Raji (cell line): Measurements from ENCODE around the gene TMBIM6.

Experiments used
- POLR2A ChIP-seq: IDR thresholded peaks from 2 replicates; pipeline ENCODE4 v1.6.1; 2011; ENCODE audit warnings: low read depth, low read length, control low read depth; ENCODE audit not compliant: insufficient read depth

The TMBIM6 gene

GRCh38 chr12:49764126-49764525, 22.8 kb downstream of the TMBIM6 start:
- TF ChIP-seq POLR2A, result no peak

DNA sequence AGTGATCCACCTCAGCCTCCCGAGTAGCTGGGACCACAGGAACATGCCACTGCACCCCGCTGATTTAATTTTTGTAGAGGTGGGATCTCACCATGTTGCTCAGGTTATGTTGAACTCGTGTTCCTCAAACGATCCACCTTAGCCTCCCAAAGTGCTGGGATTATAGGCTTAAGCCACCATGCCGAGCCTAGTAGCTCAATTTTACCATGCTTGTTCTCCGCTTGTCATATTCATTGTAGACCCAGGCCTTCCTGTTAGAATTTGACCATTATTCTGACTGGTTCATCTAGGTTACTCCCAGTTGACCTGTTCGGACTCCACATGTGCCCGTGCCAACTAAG, 24.7 kb downstream of the TMBIM6 start:
- no peak for TF ChIP-seq POLR2A

DNA sequence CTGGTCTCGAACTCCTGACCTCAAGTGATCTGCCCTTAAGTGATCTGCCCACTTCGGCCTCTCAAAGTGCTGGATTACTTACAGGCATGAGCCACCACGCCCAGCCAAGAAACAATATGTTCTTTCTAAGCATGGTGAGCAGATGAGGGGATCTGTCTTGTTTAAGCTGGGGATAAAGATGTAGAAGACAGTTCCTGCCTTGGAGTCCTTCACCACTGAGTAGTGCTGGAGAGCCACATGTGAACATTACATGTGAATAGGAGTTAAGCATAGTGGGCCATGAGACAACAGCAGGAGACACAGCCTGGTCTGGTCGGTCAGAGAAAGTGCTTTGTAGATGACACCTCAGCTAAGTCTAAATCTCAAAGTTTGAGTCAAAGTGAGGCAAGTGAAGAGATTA, 26.0 kb downstream of the TMBIM6 start:
- no peak for TF ChIP-seq POLR2A

- no peak for TF ChIP-seq POLR2A
Measured at GRCh38 chr12:49776413-49776812, 35.1 kb downstream of the TMBIM6 start.

GRCh38 chr12:49776858-49777257, 35.5 kb downstream of the TMBIM6 start:
- no peak for TF ChIP-seq POLR2A

- no peak for TF ChIP-seq POLR2A
Measured at GRCh38 chr12:49777341-49777740, 36.0 kb downstream of the TMBIM6 start.

DNA sequence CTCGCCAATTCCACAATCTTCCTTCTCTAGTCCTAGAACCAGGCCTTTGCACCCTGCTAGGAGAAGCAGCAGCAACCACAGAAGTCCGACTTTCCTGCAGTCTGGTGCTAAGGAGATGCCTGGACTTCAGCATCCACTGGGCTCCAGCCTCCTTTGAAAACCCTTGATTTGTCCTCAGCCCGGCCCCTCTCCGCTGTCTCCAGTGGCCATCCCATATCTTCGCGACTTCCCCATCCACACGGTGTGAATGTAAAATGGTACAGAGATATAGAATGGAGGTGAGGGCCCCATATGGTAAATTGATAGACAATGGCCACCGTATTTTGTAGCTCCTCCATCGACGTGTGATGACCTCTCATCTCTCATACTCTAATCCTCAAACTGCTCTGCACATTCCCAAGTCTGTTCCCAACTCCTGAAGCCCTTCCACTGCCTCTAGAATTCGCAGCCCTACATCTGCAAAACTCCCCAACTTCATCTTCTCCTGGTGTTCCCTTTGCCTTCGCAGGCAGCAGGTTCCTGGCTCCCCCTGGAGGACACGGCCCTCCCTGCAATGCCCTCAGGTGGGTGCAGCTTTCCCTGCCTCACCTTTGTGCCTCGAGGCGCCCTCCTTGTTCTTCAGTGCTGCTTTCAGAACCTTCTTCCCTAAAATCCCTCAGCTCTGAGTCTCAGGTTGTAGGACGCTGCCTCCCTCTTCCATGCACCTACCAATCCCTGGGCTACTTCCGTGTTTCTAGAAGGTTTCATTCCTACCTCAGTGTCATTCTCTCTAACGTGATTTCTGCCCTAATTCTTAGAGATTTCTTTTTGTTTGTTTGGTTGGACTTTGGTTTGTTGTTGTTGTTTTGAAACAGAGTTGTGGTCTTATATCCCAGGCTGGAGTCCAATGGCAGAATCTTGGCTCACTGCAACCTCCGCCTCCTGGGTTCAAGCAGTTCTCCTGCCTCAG, 36.7 kb downstream of the TMBIM6 start:
- no peak for TF ChIP-seq POLR2A

DNA sequence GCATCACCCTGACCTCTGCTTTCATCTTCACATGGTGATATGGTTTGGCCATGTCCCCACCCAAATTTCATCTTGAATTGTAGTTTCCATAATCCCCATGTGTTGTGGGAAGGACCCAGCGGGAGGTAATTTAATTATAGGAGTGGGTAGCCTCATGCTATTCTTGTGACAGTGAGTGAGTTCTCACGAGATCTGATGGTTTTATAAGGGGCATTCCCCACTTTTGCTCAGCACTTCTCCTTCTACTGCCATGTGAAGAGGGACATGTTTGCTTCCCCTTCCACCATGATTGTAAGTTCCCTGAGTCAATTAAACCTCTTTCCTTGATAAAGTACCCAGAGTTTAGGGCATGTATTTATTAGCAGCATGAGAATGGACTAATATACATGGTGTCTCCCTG, 38.2 kb downstream of the TMBIM6 start:
- TF ChIP-seq POLR2A, result no peak

- TF ChIP-seq POLR2A, result no peak
Measured at GRCh38 chr12:49783917-49784676, 42.7 kb downstream of the TMBIM6 start.

DNA sequence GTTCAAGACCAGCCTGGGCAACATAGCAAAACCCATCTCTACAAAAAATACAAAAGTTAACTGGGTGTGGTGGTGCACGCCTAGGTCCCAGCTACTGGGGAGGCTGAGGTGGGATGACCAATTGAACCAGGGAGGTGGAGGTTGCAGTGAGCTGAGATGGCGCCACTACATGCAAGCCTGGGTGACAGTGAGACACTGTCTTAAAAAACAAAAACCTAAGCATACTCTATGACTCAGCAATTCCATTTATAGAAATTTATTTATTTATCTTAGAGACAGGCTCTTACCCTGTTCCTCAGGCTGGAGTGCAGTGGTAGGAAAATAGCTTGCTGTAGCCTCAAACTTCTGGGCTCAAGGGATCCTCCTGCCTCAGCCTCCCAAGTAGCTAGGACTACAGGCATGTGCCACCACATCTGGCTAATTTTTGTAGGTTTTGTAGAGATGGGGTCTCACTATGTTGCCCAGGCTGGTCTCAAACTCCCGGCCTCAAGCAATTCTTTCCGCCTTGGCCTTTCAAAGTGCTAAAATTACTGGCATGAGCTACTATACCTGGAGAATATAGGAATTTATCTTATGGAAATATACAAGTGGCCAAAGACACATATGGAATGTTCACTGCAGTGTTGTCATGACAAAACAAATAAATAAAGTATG, 43.5 kb downstream of the TMBIM6 start:
- no peak for TF ChIP-seq POLR2A

DNA sequence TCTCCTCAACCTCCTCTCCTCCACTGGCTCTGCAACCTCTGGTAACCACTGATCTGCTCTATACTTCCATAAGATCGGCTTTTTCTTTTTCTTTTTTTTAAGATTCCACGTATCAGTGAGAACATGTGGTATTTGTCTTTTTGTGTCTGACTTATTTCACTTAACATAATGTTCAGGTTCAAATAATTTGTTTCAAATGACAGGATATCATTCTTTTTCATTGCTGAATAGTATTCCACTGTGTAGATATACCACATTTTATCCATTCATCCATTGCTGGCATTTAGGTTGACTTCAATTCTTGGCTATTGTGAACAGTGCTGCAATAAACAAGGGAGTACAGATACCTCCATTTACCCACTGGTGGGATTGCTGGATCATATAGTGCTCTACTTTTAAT, 46.3 kb downstream of the TMBIM6 start:
- no peak for TF ChIP-seq POLR2A

GRCh38 chr12:49789992-49790391, 48.6 kb downstream of the TMBIM6 start:
- no peak for TF ChIP-seq POLR2A

DNA sequence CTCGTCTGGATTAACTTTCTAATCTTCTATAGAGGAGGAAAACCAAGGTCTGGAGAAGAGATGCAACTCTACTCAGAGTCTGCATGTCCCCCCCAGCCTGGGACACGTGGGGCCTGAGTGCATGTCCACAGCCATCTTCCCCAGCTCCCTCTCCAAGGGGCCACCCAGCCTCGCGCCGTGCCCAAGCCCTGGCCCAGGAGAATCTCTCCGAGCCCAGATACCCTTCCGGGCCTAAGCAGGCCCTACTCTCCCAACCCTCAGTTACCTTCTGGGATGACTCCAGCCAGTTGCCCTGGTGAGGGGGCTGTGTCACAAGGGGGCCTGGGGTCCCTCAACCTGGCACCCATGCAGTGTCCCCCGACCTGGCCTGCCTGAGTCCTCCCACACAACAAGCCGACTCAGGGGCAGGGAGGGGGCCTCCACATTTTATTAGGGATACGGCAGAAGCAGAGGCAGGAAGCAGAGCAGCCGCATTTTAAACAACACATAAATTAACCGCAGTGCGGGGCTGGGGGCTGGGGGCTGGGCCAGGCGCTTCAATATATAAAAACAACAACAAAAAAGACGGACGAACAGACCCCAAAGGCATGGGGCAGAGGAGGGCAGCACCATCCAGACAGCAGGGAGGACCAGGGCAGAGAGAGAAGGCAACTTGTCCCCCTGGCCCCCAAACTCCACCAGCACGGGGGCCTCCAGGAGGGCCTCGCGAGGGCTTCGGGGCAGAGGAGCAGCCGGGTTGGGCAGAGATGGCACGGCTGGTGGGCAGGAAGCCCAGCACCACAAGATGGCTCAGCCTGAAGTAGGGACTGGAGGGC, 49.6 kb downstream of the TMBIM6 start:
- TF ChIP-seq POLR2A, result no peak

GRCh38 chr12:49791700-49792099, 50.3 kb downstream of the TMBIM6 start:
- TF ChIP-seq POLR2A, result no peak
